ENCODE data around the gene GOLGA8T.
"Not testable (repeated sequence)": the region's sequence is repeated elsewhere in the genome, so short reads cannot be mapped to it uniquely, and the experiment has no call there.

DNA sequence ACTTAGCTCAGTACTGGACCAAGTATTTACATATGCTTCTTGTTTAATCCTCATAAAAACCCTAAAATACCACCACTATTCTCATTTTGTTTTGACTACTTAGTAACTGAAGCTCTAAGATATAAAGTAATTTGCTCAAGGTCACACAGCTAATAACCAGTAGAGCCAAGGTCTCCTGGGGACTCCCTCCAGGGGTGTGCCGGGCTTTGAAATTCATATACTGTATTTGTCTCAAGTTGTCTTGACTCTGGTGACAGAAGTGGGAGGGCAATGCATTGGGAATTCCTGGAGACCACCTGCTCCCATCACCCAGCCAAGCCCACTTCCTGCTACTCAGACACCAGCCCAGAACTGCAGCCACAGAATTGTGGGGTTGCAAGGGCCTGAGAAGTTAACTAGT, 54.9 kb downstream of the GOLGA8T start:
- not testable (repeated sequence) for TF ChIP-seq CTCF, POLR2A (IDR thresholded peaks at IDR 0.05)
